Neural cell (in vitro differentiated cells): Measurements from ENCODE around the gene QRICH1.

Experiments
- EP300 ChIP-seq: fragments of 450-650 bp; conservative IDR thresholded peaks from 2 replicates; pipeline ENCODE4 v1.6.1; 2014; ENCODE audit warnings: antibody characterized with exemption, mild to moderate bottlenecking, moderate library complexity; ENCODE audit not compliant: poor library complexity, severe bottlenecking
- EZH2 ChIP-seq: fragments of 200-600, 300-800 bp; shearing (Covaris generic), sonication (generic); IDR thresholded peaks from 2 replicates; pipeline ENCODE4 v1.6.1; 2014; ENCODE audit warnings: antibody characterized with exemption, low read length, borderline replicate concordance, mild to moderate bottlenecking; ENCODE audit not compliant: insufficient read depth, poor library complexity, severe bottlenecking
- MXI1 ChIP-seq: fragments of 450-650 bp; conservative IDR thresholded peaks from 2 replicates; pipeline ENCODE4 v1.6.1; 2014; ENCODE audit warnings: antibody characterized with exemption, mild to moderate bottlenecking; ENCODE audit not compliant: poor library complexity, severe bottlenecking
- POLR2AphosphoS5 ChIP-seq: IDR thresholded peaks from 2 replicates; pipeline ENCODE4 v1.6.1; 2012
- RAD21 ChIP-seq: fragments of 450-650 bp; conservative IDR thresholded peaks from 2 replicates; pipeline ENCODE4 v1.6.1; 2014; ENCODE audit warnings: antibody characterized with exemption, mild to moderate bottlenecking, moderate library complexity
- TAF1 ChIP-seq: IDR thresholded peaks from 2 replicates; pipeline ENCODE4 v1.6.1; 2012; ENCODE audit warnings: low read depth
- TF ChIP-seq, protein P1 (sequence below): fragments of 450-650 bp; IDR thresholded peaks from 2 replicates; pipeline ENCODE4 v1.5.1; 2014; ENCODE audit warnings: antibody characterized with exemption, mild to moderate bottlenecking, moderate library complexity; ENCODE audit not compliant: poor library complexity, severe bottlenecking

DNA sequence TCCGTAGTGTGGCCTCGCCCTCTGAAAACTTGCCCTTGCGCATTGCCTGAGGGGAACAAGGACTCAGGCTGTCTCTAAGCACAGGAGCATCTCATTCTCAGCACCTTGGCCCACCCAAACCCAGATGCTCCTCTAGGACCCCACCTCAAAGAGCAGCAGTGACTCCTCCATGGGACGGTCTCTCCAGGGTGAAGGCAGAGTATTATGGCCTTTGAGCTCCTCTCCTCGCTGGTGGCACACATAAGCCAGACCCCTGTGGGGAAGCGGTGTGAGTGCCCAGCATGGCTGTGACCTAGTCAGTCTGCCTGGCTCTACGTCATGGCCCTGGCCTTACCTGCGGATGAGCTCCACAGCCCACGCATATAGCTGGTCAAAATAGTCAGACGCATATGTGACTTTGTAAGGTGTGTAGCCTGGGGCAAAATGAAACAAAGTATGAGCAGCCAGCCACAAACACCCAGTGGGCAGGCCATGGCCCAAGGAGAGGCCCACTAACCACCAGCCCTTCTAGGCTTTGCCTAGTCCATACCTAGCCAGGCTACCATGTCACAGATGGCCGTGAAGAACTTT lies 6.3 kb upstream of the QRICH1 start:
- no peak for TF ChIP-seq TAF1
- no peak for TF ChIP-seq EZH2
- TF ChIP-seq, protein P1, sequence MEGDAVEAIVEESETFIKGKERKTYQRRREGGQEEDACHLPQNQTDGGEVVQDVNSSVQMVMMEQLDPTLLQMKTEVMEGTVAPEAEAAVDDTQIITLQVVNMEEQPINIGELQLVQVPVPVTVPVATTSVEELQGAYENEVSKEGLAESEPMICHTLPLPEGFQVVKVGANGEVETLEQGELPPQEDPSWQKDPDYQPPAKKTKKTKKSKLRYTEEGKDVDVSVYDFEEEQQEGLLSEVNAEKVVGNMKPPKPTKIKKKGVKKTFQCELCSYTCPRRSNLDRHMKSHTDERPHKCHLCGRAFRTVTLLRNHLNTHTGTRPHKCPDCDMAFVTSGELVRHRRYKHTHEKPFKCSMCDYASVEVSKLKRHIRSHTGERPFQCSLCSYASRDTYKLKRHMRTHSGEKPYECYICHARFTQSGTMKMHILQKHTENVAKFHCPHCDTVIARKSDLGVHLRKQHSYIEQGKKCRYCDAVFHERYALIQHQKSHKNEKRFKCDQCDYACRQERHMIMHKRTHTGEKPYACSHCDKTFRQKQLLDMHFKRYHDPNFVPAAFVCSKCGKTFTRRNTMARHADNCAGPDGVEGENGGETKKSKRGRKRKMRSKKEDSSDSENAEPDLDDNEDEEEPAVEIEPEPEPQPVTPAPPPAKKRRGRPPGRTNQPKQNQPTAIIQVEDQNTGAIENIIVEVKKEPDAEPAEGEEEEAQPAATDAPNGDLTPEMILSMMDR = no peak
- no peak for TF ChIP-seq RAD21
- no peak for TF ChIP-seq EP300
- TF ChIP-seq POLR2AphosphoS5 = no peak
- TF ChIP-seq MXI1 = no peak
